ENCODE data around the gene TMEM94. TPM values are rescaled to one million over a fixed set of nuclear protein-coding genes. Genes with fewer than 3 reads are reported as not detected.
"Not testable (repeated sequence)": the region's sequence is repeated elsewhere in the genome, so short reads cannot be mapped to it uniquely, and the experiment has no call there.

The TMEM94 gene
- total RNA-seq, 4 donors from 2014 or later, result 56.5 to 85.5 (median 60.0) TPM

GRCh38 chr17:75439287-75439686 lies 17.1 kb upstream of the TMEM94 start:
- no peak overlapping the region for H3K4me3 ChIP-seq
- no peaks in the 10 kb centered on the region for H3K9me3 ChIP-seq
- H3K27me3 ChIP-seq, result no peaks in the 10 kb centered on the region
- TF ChIP-seq CTCF (IDR thresholded peaks at IDR 0.05 in 4 of 5, conservative IDR thresholded peaks at IDR 0.05 in 1 of 5), result no peak
- no peak for TF ChIP-seq POLR2A (IDR thresholded peaks at IDR 0.05)
- DNase-seq, result no peak
- ATAC-seq, result no peak
- no peaks in the 10 kb centered on the region for H3K36me3 ChIP-seq
- in situ Hi-C loops (cut with MboI; ENCODE audit: low sequenced_read_pairs in 4 of 4), result loop anchor here in 2 of 4 donors (10.0 to 25.0 kb wide), 2 partner anchors 56 to 148 kb away; partner anchors contain the start of gene MYO15B (in 1 of the 2)
- intact Hi-C loops (cut with DNase I; ENCODE audit: low total_unique reads), result no loop called here
- H3K27ac ChIP-seq, result no peak overlapping the region
- H3K4me1 ChIP-seq, result peaks cover 0 to 3% of the 10 kb centered on the region in 2 donors

- intact Hi-C loops (cut with DNase I; ENCODE audit: low total_unique reads) (no loop called here), in situ Hi-C loops (cut with MboI; ENCODE audit: low sequenced_read_pairs in 4 of 4) (loop anchor here in 1 of 4 donors (25.0 kb wide), 1 partner anchor 146 kb away; the partner anchor contains the start of gene MYO15B)
- no peak for DNase-seq
- no peak overlapping the region for H3K4me3 ChIP-seq
- H3K4me1 ChIP-seq, result peaks cover 0 to 3% of the 10 kb centered on the region in 2 donors
- H3K36me3 ChIP-seq, result no peaks in the 10 kb centered on the region
- peak overlapping the region in 2 of 4 donors; percentile 10 to 15 for H3K27ac ChIP-seq
- ATAC-seq, result no peak
- H3K9me3 ChIP-seq, result no peaks in the 10 kb centered on the region
- no peaks in the 10 kb centered on the region for H3K27me3 ChIP-seq
- TF ChIP-seq CTCF (IDR thresholded peaks at IDR 0.05 in 4 of 5, conservative IDR thresholded peaks at IDR 0.05 in 1 of 5) (no peak), POLR2A (IDR thresholded peaks at IDR 0.05) (no peak)
Measured at GRCh38 chr17:75440738-75441448, 15.5 kb upstream of the TMEM94 start.

- Histone ChIP-seq H3K36me3 (no peaks in the 10 kb centered on the region), H3K27me3 (no peaks in the 10 kb centered on the region), H3K4me1 (peaks cover 0 to 3% of the 10 kb centered on the region in 2 donors), H3K9me3 (no peaks in the 10 kb centered on the region), H3K4me3 (no peak overlapping the region), H3K27ac (peak overlapping the region in 2 of 4 donors; percentile 4 to 26)
- in situ Hi-C loops (cut with MboI; ENCODE audit: low sequenced_read_pairs in 4 of 4), result loop anchor here in 1 of 4 donors (25.0 kb wide), 1 partner anchor 145 kb away; the partner anchor contains the start of gene MYO15B
- ATAC-seq (no peak), DNase-seq (no peak)
- intact Hi-C loops (cut with DNase I; ENCODE audit: low total_unique reads), result no loop called here
- TF ChIP-seq POLR2A (IDR thresholded peaks at IDR 0.05), result no peak
- no peak for TF ChIP-seq CTCF (IDR thresholded peaks at IDR 0.05 in 4 of 5, conservative IDR thresholded peaks at IDR 0.05 in 1 of 5)
Measured at GRCh38 chr17:75442168-75443103, 14.0 kb upstream of the TMEM94 start.

- no peak overlapping the region for H3K4me3 ChIP-seq
- no peak for DNase-seq
- no peak for TF ChIP-seq CTCF (IDR thresholded peaks at IDR 0.05 in 4 of 5, conservative IDR thresholded peaks at IDR 0.05 in 1 of 5)
- TF ChIP-seq POLR2A (IDR thresholded peaks at IDR 0.05), result no peak
- no peak for ATAC-seq
- no peaks in the 10 kb centered on the region for H3K27me3 ChIP-seq
- H3K36me3 ChIP-seq, result no peaks in the 10 kb centered on the region
- H3K27ac ChIP-seq, result no peak overlapping the region
- in situ Hi-C loops (cut with MboI; ENCODE audit: low sequenced_read_pairs in 4 of 4), result loop anchor here in 1 of 4 donors (25.0 kb wide), 1 partner anchor 142 kb away; the partner anchor contains the start of gene MYO15B
- intact Hi-C loops (cut with DNase I; ENCODE audit: low total_unique reads), result no loop called here
- H3K4me1 ChIP-seq, result peaks cover 0 to 3% of the 10 kb centered on the region in 2 donors
- no peaks in the 10 kb centered on the region for H3K9me3 ChIP-seq
Measured at GRCh38 chr17:75445296-75445695, 11.1 kb upstream of the TMEM94 start.

GRCh38 chr17:75445896-75446295 lies 10.5 kb upstream of the TMEM94 start:
- DNase-seq, H3K27ac ChIP-seq: not testable (repeated sequence)
- in situ Hi-C loops (cut with MboI; ENCODE audit: low sequenced_read_pairs in 4 of 4), result loop anchor here in 1 of 4 donors (25.0 kb wide), 1 partner anchor 141 kb away; the partner anchor contains the start of gene MYO15B

More at GRCh38 chr17:75445896-75446295, 10.5 kb upstream of the TMEM94 start:
- intact Hi-C loops (cut with DNase I; ENCODE audit: low total_unique reads); H3K4me1 ChIP-seq; ATAC-seq; H3K27me3 ChIP-seq; H3K4me3 ChIP-seq; H3K9me3 ChIP-seq; H3K36me3 ChIP-seq: not testable (repeated sequence)
